Smooth muscle cell (in vitro differentiated cells): ENCODE measurements around the gene TP53BP1. TPM values are rescaled to one million over a fixed set of nuclear protein-coding genes. Genes with fewer than 3 reads are reported as not detected.

ENCODE experiments used
- DNase-seq: peaks from one replicate; lab custom pipeline; 2025; ENCODE audit not compliant: unreplicated experiment; lab: John Stamatoyannopoulos, UW
- H2AFZ ChIP-seq: fragments of 200-600 bp; sonication (generic); 2 replicates; pipeline ENCODE4 v1.6.0; 2016; ENCODE audit warnings: antibody characterized with exemption, low read depth, mild to moderate bottlenecking
- H3F3A ChIP-seq: fragments of 200-600 bp; sonication (generic); 2 replicates; pipeline ENCODE4 v1.6.0; 2017; ENCODE audit warnings: antibody characterized with exemption, low read depth
- H3K27ac ChIP-seq: fragments of 200-600 bp; sonication (generic); 2 replicates; pipeline ENCODE4 v1.5.1; 2016; ENCODE audit warnings: low read depth, mild to moderate bottlenecking
- H3K27me3 ChIP-seq: fragments of 200-600 bp; sonication (generic); 2 replicates; pipeline ENCODE4 v1.6.1; 2016; ENCODE audit warnings: low read depth, mild to moderate bottlenecking
- H3K36me3 ChIP-seq: fragments of 200-600 bp; sonication (generic); 2 replicates; pipeline ENCODE4 v1.5.1; 2016; ENCODE audit warnings: low read depth
- H3K4me1 ChIP-seq: fragments of 200-600 bp; sonication (generic); 2 replicates; pipeline ENCODE4 v1.5.1; 2016; ENCODE audit warnings: low read depth
- H3K4me2 ChIP-seq: fragments of 200-600 bp; sonication (generic); 2 replicates; pipeline ENCODE4 v1.6.0; 2016; ENCODE audit warnings: mild to moderate bottlenecking
- H3K4me3 ChIP-seq: fragments of 200-600 bp; sonication (generic); 2 replicates; pipeline ENCODE4 v1.5.1; 2016; ENCODE audit warnings: mild to moderate bottlenecking
- H3K79me2 ChIP-seq: fragments of 200-600 bp; sonication (generic); 2 replicates; pipeline ENCODE4 v1.6.0; 2016; ENCODE audit warnings: low read depth, mild to moderate bottlenecking
- H3K9ac ChIP-seq: fragments of 200-600 bp; sonication (generic); 2 replicates; pipeline ENCODE4 v1.6.0; 2016; ENCODE audit warnings: low read depth
- H3K9me3 ChIP-seq: fragments of 200-600 bp; sonication (generic); replicated peaks from 2 replicates; pipeline ENCODE4 v1.5.1; 2016; ENCODE audit warnings: low read depth
- H4K20me1 ChIP-seq: fragments of 200-600 bp; sonication (generic); 2 replicates; pipeline ENCODE4 v1.6.0; 2016; ENCODE audit warnings: low read depth
- CTCF ChIP-seq: fragments of 200-600 bp; sonication (generic); IDR thresholded peaks from 2 replicates; pipeline ENCODE4 v1.5.1; 2017; ENCODE audit warnings: borderline replicate concordance, mild to moderate bottlenecking, antibody characterized with exemption; ENCODE audit not compliant: insufficient read depth, poor library complexity, severe bottlenecking
- WGBS: methylation state at CpG from one replicate; pipeline ENCODE4 v1.1.7; 2016; ENCODE audit warnings: low lambda C conversion rate; 5-methylcytosine and 5-hydroxymethylcytosine counted together
- polyA plus RNA-seq: library from polyadenylated mRNA; unstranded; fragments of >200 nt; fragmentation: Nextera tagmentation; extraction: Ambion mirVana; gene quantifications from 2 replicates; pipeline ENCODE4 v1.2.1, GENCODE V29; 2016
- total RNA-seq: library from RNA; depleted of rRNA; stranded (reverse); fragments of >200 nt; gene quantifications from 2 replicates; pipeline ENCODE4 v1.2.3, GENCODE V29; 2014

The TP53BP1 gene
- total and polyA plus RNA-seq, 2 experiments from 2014 or later, result 24.1 to 41.5 TPM

GRCh38 chr15:43488790-43489189 lies 4.2 kb downstream of the TP53BP1 start:
- no peak overlapping the region for H3K4me3 ChIP-seq
- H3K27ac ChIP-seq, result no peak overlapping the region
- DNase-seq, result no peak
- no peaks in the 10 kb centered on the region for H3K9me3 ChIP-seq
- no peaks in the 10 kb centered on the region for H3K36me3 ChIP-seq
- WGBS, result 97% methylated on average over 3 of the region's 3 CpGs
- no peak for TF ChIP-seq CTCF
- H3K4me2 ChIP-seq, result no peak overlapping the region
- H4K20me1 ChIP-seq, result peaks cover 60% of the 10 kb centered on the region
- H3K4me1 ChIP-seq, result peaks cover 4% of the 10 kb centered on the region
- no peaks in the 10 kb centered on the region for H3K27me3 ChIP-seq
- peaks cover 62% of the 10 kb centered on the region for H3K79me2 ChIP-seq
- no peak overlapping the region for H2AFZ ChIP-seq
- no peak overlapping the region for H3K9ac ChIP-seq
- no peaks in the 10 kb centered on the region for H3F3A ChIP-seq

GRCh38 chr15:43487271-43487895 lies 5.6 kb downstream of the TP53BP1 start:
- Histone ChIP-seq H3K4me3 (no peak overlapping the region), H3K4me2 (no peak overlapping the region), H3K4me1 (no peaks in the 10 kb centered on the region), H4K20me1 (peaks cover 74% of the 10 kb centered on the region), H3K9ac (no peak overlapping the region), H3K27me3 (no peaks in the 10 kb centered on the region), H3K27ac (no peak overlapping the region), H2AFZ (no peak overlapping the region), H3K9me3 (no peaks in the 10 kb centered on the region), H3K36me3 (no peaks in the 10 kb centered on the region), H3K79me2 (peaks cover 69% of the 10 kb centered on the region), H3F3A (no peaks in the 10 kb centered on the region)
- WGBS, result 96% methylated on average over 6 of the region's 6 CpGs
- no peak for TF ChIP-seq CTCF
- DNase-seq, result no peak

GRCh38 chr15:43484455-43484854 lies 8.5 kb downstream of the TP53BP1 start:
- H2AFZ ChIP-seq, result no peak overlapping the region
- TF ChIP-seq CTCF, result no peak
- H3K4me2 ChIP-seq, result no peak overlapping the region
- no peak for DNase-seq
- no peaks in the 10 kb centered on the region for H3K27me3 ChIP-seq
- H3K79me2 ChIP-seq, result peaks cover 57% of the 10 kb centered on the region
- no peaks in the 10 kb centered on the region for H3K4me1 ChIP-seq
- WGBS, result 85% methylated on average over 2 of the region's 2 CpGs
- H3K36me3 ChIP-seq, result peaks cover 10% of the 10 kb centered on the region
- no peaks in the 10 kb centered on the region for H3F3A ChIP-seq
- H3K9me3 ChIP-seq, result no peaks in the 10 kb centered on the region
- peaks cover 95% of the 10 kb centered on the region for H4K20me1 ChIP-seq
- no peak overlapping the region for H3K9ac ChIP-seq
- H3K4me3 ChIP-seq, result no peak overlapping the region
- H3K27ac ChIP-seq, result peak overlapping the region; percentile 24
